Measurements from ENCODE around the gene PRDX1.
"Not testable (repeated sequence)": the region's sequence is repeated elsewhere in the genome, so short reads cannot be mapped to it uniquely, and the experiment has no call there.

- TF ChIP-seq, protein P1, sequence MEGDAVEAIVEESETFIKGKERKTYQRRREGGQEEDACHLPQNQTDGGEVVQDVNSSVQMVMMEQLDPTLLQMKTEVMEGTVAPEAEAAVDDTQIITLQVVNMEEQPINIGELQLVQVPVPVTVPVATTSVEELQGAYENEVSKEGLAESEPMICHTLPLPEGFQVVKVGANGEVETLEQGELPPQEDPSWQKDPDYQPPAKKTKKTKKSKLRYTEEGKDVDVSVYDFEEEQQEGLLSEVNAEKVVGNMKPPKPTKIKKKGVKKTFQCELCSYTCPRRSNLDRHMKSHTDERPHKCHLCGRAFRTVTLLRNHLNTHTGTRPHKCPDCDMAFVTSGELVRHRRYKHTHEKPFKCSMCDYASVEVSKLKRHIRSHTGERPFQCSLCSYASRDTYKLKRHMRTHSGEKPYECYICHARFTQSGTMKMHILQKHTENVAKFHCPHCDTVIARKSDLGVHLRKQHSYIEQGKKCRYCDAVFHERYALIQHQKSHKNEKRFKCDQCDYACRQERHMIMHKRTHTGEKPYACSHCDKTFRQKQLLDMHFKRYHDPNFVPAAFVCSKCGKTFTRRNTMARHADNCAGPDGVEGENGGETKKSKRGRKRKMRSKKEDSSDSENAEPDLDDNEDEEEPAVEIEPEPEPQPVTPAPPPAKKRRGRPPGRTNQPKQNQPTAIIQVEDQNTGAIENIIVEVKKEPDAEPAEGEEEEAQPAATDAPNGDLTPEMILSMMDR (IDR thresholded peaks at IDR 0.05; ENCODE audit: low read depth, low read length, poor library complexity, severe bottlenecking): not testable (repeated sequence)
- TF ChIP-seq EZH2phosphoT487 (IDR thresholded peaks at IDR 0.05; ENCODE audit: borderline replicate concordance, low read length): not testable (repeated sequence)
These were observed 8.0 kb downstream of the PRDX1 start for GRCh38 chr1:45513532-45514260.
